HepG2 (cell line): Measurements from ENCODE around the gene CTAG1A. TPM values are rescaled to one million over a fixed set of nuclear protein-coding genes. Genes with fewer than 3 reads are reported as not detected.

Source experiments
- ATAC-seq: fragments of 200-7000 bp; cut with Tn5 transposase; 3 replicates; pipeline ENCODE4 v1.9.1; 2020; ENCODE audit warnings: mild to moderate bottlenecking, moderate library complexity
- BruUV-seq: library from RNA; stranded (reverse); fragments of 400-500 nt; replicated peaks from 2 replicates; lab custom pipeline; 2021; lab: Mats Ljungman, UMichigan
- CTCF ChIA-PET: fragments of 300-600 bp; formaldehyde crosslinking; extraction: SDS; loops from one replicate; lab custom pipeline; 2021; ENCODE audit warnings: low total read pairs, inconsistent platforms, low intra/inter-chr PET ratio; lab: Yijun Ruan, JAX
- POLR2A ChIA-PET: fragments of 350-600 bp; sonication (Branson Sonifier 250); formaldehyde crosslinking; loops from one replicate; lab custom pipeline; 2020; ENCODE audit warnings: antibody characterized with exemption, inconsistent platforms; lab: Yijun Ruan, JAX
- DNase-seq: peaks from one replicate; pipeline ENCODE4 v3.0.0-alpha.2; 2015; ENCODE audit warnings: low spot score
- FAIRE-seq: peaks from 3 replicates; lab custom pipeline; 2011; peaks lifted over from hg19 to GRCh38; lab: Jason Lieb, UNC
- H2AFZ ChIP-seq: one replicate; pipeline ENCODE4 v1.6.1; 2011; ENCODE audit warnings: low read length, inconsistent platforms
- H3K27ac ChIP-seq: fragments of 300-600 bp; 3 replicates; pipeline ENCODE4 v1.8.0; 2011; ENCODE audit warnings: mixed run types, mild to moderate bottlenecking, mixed read lengths, low read length, inconsistent platforms; ENCODE audit not compliant: insufficient read depth; ENCODE audit errors: extremely low read length
- H3K27me3 ChIP-seq, 2 experiments: fragments of 200-600 bp in 1 of 2; 2 replicates in 1 of 2; 3 replicates in 1 of 2; pipeline versions ENCODE4 v1.6.0 to v1.8.0; 2011; ENCODE audit warnings: low read length in 2 of 2, mild to moderate bottlenecking in 2 of 2, moderate library complexity in 2 of 2, inconsistent platforms in 1 of 2; ENCODE audit not compliant: insufficient read depth in 2 of 2, control insufficient read depth in 1 of 2
- H3K36me3 ChIP-seq, 2 experiments: fragments of 200-600 bp in 1 of 2; replicated peaks in 1 of 2; 2 replicates in 1 of 2; 3 replicates in 1 of 2; pipeline versions ENCODE4 v1.5.1 to v1.8.0; 2011; ENCODE audit warnings: low read length in 2 of 2, inconsistent platforms in 1 of 2; ENCODE audit not compliant: insufficient read depth in 2 of 2, control insufficient read depth in 1 of 2
- H3K4me1 ChIP-seq: 2 replicates; pipeline ENCODE4 v1.5.1; 2012; ENCODE audit warnings: low read length, inconsistent platforms; ENCODE audit not compliant: insufficient read depth
- H3K4me2 ChIP-seq: 2 replicates; pipeline ENCODE4 v1.6.0; 2011; ENCODE audit warnings: low read depth, low read length, inconsistent platforms
- H3K4me3 ChIP-seq, 3 experiments: fragments of 200-600 bp in 1 of 3; sonication (generic), shearing (Covaris generic) in 1 of 3; replicated peaks in 1 of 3; 2 replicates each; pipeline ENCODE4 v1.5.1; 2011 to 2016; ENCODE audit warnings: low read length in 3 of 3, inconsistent platforms in 2 of 3, low read depth in 2 of 3, mild to moderate bottlenecking in 2 of 3, control low read depth in 1 of 3, mixed read lengths in 1 of 3; ENCODE audit not compliant: insufficient read depth in 1 of 3
- H3K79me2 ChIP-seq: one replicate; pipeline ENCODE4 v1.6.1; 2011; ENCODE audit warnings: low read length, inconsistent platforms; ENCODE audit not compliant: insufficient read depth
- H3K9ac ChIP-seq: 2 replicates; pipeline ENCODE4 v1.6.0; 2011; ENCODE audit warnings: mild to moderate bottlenecking, low read depth, low read length, inconsistent platforms; ENCODE audit not compliant: insufficient read depth
- H3K9me3 ChIP-seq: 2 replicates; pipeline ENCODE4 v1.5.1; 2012; ENCODE audit warnings: mild to moderate bottlenecking, low read length
- H4K20me1 ChIP-seq: 2 replicates; pipeline ENCODE4 v1.6.0; 2011; ENCODE audit warnings: inconsistent platforms, mild to moderate bottlenecking, low read length, moderate library complexity; ENCODE audit not compliant: insufficient read depth
- AGO1 ChIP-seq: fragments of 200-400 bp; formaldehyde crosslinking; IDR thresholded peaks from 2 replicates; pipeline ENCODE4 v1.6.1; 2017; ENCODE audit warnings: mild to moderate bottlenecking, low read depth, low read length, moderate library complexity; ENCODE audit not compliant: poor library complexity, severe bottlenecking
- GATA4 ChIP-seq: sonication (generic); IDR thresholded peaks from 2 replicates; pipeline ENCODE4 v1.6.1; 2016; ENCODE audit warnings: antibody characterized with exemption, low read depth, borderline replicate concordance
- GFI1 ChIP-seq: sonication (generic); formaldehyde crosslinking; IDR thresholded peaks from 2 replicates; pipeline ENCODE4 v1.5.0; 2020; ENCODE audit warnings: missing genetic modification reagents, mild to moderate bottlenecking, borderline replicate concordance
- GTF3A ChIP-seq: sonication (generic); formaldehyde crosslinking; conservative IDR thresholded peaks from 2 replicates; pipeline ENCODE4 v1.4.0; 2020; ENCODE audit warnings: mild to moderate bottlenecking, missing genetic modification reagents
- HDAC1 ChIP-seq: sonication (generic); formaldehyde crosslinking; IDR thresholded peaks from 2 replicates; pipeline ENCODE4 v1.5.1; 2020; ENCODE audit warnings: mild to moderate bottlenecking, missing genetic modification reagents
- HMGXB3 ChIP-seq: sonication (generic); formaldehyde crosslinking; IDR thresholded peaks from 2 replicates; pipeline ENCODE4 v1.4.0; 2020; ENCODE audit warnings: missing genetic modification reagents, borderline replicate concordance
- MBD4 ChIP-seq: IDR thresholded peaks from 2 replicates; pipeline ENCODE4 v1.6.1; 2012; ENCODE audit warnings: low read length, inconsistent platforms, borderline replicate concordance
- SOX6 ChIP-seq, 2 experiments: fragments of 450-650 bp in 1 of 2; sonication (generic) in 1 of 2; formaldehyde crosslinking in 1 of 2; IDR thresholded peaks; 2 replicates each; pipeline versions ENCODE4 v1.4.0 to v1.6.1; 2017 to 2020; ENCODE audit warnings: antibody characterized with exemption in 1 of 2, mild to moderate bottlenecking in 1 of 2, missing genetic modification reagents in 1 of 2
- TEAD3 ChIP-seq: optimal IDR thresholded peaks from 2 replicates; pipeline ENCODE3; 2016; ENCODE audit warnings: borderline replicate concordance
- ZBTB1 ChIP-seq: sonication (generic); formaldehyde crosslinking; IDR thresholded peaks from 2 replicates; pipeline ENCODE4 v1.4.0; 2020; ENCODE audit warnings: missing genetic modification reagents, borderline replicate concordance
- ZBTB46 ChIP-seq: sonication (generic); formaldehyde crosslinking; IDR thresholded peaks from 2 replicates; pipeline ENCODE4 v1.4.0; 2020; ENCODE audit warnings: mild to moderate bottlenecking, missing genetic modification reagents, borderline replicate concordance
- ZFY ChIP-seq: sonication (generic); formaldehyde crosslinking; IDR thresholded peaks from 2 replicates; pipeline ENCODE4 v1.4.0; 2020; ENCODE audit warnings: missing genetic modification reagents
- ZNF350 ChIP-seq: sonication (generic); formaldehyde crosslinking; IDR thresholded peaks from 2 replicates; pipeline ENCODE4 v1.4.0; 2020; ENCODE audit warnings: mild to moderate bottlenecking, low read depth, missing genetic modification reagents, borderline replicate concordance
- ZNF382 ChIP-seq: sonication (generic); formaldehyde crosslinking; IDR thresholded peaks from 2 replicates; pipeline ENCODE4 v1.5.0; 2020; ENCODE audit warnings: missing genetic modification reagents, mild to moderate bottlenecking, borderline replicate concordance
- WGBS: methylation state at CpG from one replicate; pipeline ENCODE4 v1.1.6; 2017; ENCODE audit warnings: low lambda C conversion rate; 5-methylcytosine and 5-hydroxymethylcytosine counted together
- in situ Hi-C: cut with HindIII; loops from 2 replicates; pipeline ENCODE4 v1.10.0; 2017; ENCODE audit warnings: low pct_unique_long_range_greater_than_20kb; ENCODE audit not compliant: extremely low pct_ligation_motif_present
- intact Hi-C: fragments of 100-400 bp; cut with micrococcal nuclease; formaldehyde crosslinking; loops from one replicate; pipeline ENCODE4 v1.10.0; 2022; ENCODE audit not compliant: unreplicated experiment
- polyA plus RNA-seq, 8 experiments: library from polyadenylated mRNA; depleted of rRNA in 3 of 8; stranded (reverse) in 7 of 8; unstranded in 1 of 8; fragments of >200 nt; fragmentation: Illumina TruSeq in 4 of 8; extraction: Trizol in 4 of 8; gene quantifications; 2 replicates each; pipeline versions ENCODE4 v1.2.1 to v1.2.3, GENCODE V29; 2011 to 2016; ENCODE audit warnings: low read depth in 4 of 8, missing spikeins in 1 of 8, mixed read lengths in 1 of 8; ENCODE audit not compliant: insufficient read depth in 1 of 8
- total RNA-seq, 5 experiments: library from RNA; depleted of rRNA; stranded (reverse); fragments of >200 nt; fragmentation: Illumina TruSeq; extraction: Trizol; gene quantifications; 2 replicates each; pipeline ENCODE4 v1.2.3, GENCODE V29; 2016; ENCODE audit warnings: low read depth in 1 of 5
- TF ChIP-seq, protein P1 (sequence below): sonication (generic); formaldehyde crosslinking; conservative IDR thresholded peaks from 2 replicates; pipeline ENCODE4 v1.4.0; 2020; ENCODE audit warnings: missing genetic modification reagents

The CTAG1A gene
- total and polyA plus RNA-seq, 2 of the 13 experiments (the other 11 are each of a cell fraction or from before 2014, with no cell fraction given) = not detected

DNA sequence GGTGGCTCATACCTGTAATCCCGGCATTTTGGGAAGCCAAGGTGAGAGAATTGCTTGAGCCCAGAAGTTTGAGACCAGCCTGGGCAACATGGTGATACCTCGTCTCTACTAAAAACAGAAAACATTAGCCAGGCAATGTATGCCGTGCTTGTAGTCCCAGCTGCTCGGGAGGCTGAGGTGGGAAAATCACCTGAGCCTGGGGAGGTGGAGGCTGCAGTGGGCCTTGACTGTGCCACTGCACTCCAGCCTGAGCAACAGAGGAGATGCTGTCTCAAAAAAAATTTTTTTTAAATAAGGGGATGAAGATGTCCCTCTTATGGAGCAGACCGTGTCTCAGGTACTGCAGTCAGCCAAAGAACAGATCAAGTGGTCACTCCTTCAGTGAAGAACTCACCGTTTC, 20.6 kb downstream of the CTAG1A start:
- peaks cover 0 to 3% of the 10 kb centered on the region in 2 experiments; a peak in 1 of 5 replicates for H3K27me3 ChIP-seq
- no peak overlapping the region for H3K9ac ChIP-seq
- no peaks in the 10 kb centered on the region for H4K20me1 ChIP-seq
- in situ Hi-C loops = no loop called here
- no peak overlapping the region for H3K27ac ChIP-seq
- no peak for DNase-seq
- TF ChIP-seq ZBTB1 (CRISPR knock-in tag) (no peak), ZNF382 (no peak), SOX6 (IDR thresholded peaks at IDR 0.05) (no peak), SOX6 (CRISPR knock-in tag; IDR thresholded peaks at IDR 0.05) (no peak), GFI1 (no peak), ZBTB46 (no peak), AGO1 (no peak), HMGXB3 (CRISPR knock-in tag) (no peak), GTF3A (CRISPR knock-in tag) (no peak), GATA4 (no peak), HDAC1 (CRISPR knock-in tag) (no peak), TEAD3 (no peak), ZNF350 (CRISPR knock-in tag) (no peak), MBD4 (no peak), ZFY (CRISPR knock-in tag) (no peak)
- TF ChIP-seq, protein P1, sequence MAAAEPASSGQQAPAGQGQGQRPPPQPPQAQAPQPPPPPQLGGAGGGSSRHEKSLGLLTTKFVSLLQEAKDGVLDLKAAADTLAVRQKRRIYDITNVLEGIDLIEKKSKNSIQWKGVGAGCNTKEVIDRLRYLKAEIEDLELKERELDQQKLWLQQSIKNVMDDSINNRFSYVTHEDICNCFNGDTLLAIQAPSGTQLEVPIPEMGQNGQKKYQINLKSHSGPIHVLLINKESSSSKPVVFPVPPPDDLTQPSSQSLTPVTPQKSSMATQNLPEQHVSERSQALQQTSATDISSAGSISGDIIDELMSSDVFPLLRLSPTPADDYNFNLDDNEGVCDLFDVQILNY (CRISPR knock-in tag) = no peak
- TF ChIP-seq, all 625 proteins: peak for 0
- Histone ChIP-seq H3K4me3 (no peak overlapping the region), H3K9me3 (no peaks in the 10 kb centered on the region), H3K79me2 (no peaks in the 10 kb centered on the region), H3K4me1 (no peaks in the 10 kb centered on the region), H2AFZ (no peak overlapping the region), H3K36me3 (no peaks in the 10 kb centered on the region), H3K4me2 (no peak overlapping the region)
- ChIA-PET POLR2A (no interaction called here), CTCF (no interaction called here)
- no TSS peak for BruUV-seq
- intact Hi-C loops = no loop called here
- ATAC-seq (no peak), FAIRE-seq (no peak)
- 17% methylated on average over 2 of the region's 6 CpGs for WGBS
